DND-41 (cell line): ENCODE measurements around the gene HOATZ.

ENCODE experiments used
- ATAC-seq: fragments of 200-7000 bp; cut with Tn5 transposase; 3 replicates; pipeline ENCODE4 v1.9.1; 2021; ENCODE audit warnings: low read depth; ENCODE audit not compliant: insufficient read depth
- DNase-seq: peaks from one replicate; pipeline ENCODE4 v3.0.0-alpha.2; 2020
- H2AFZ ChIP-seq: 2 replicates; pipeline ENCODE4 v1.6.0; 2012; ENCODE audit warnings: low read depth, low read length
- H3K27ac ChIP-seq: 2 replicates; pipeline ENCODE4 v1.5.1; 2012; ENCODE audit warnings: low read length, inconsistent platforms
- H3K27me3 ChIP-seq: fragments of 200-600 bp; sonication (generic); 2 replicates; pipeline ENCODE4 v1.6.0; 2012; ENCODE audit warnings: low read length, mild to moderate bottlenecking, inconsistent platforms; ENCODE audit not compliant: insufficient read depth, poor library complexity
- H3K36me3 ChIP-seq: 2 replicates; pipeline ENCODE4 v1.5.1; 2012; ENCODE audit warnings: low read length, inconsistent platforms; ENCODE audit not compliant: insufficient read depth
- H3K4me1 ChIP-seq: 2 replicates; pipeline ENCODE4 v1.5.1; 2012; ENCODE audit warnings: mild to moderate bottlenecking, low read length; ENCODE audit not compliant: insufficient read depth
- H3K4me2 ChIP-seq: 2 replicates; pipeline ENCODE4 v1.6.0; 2012; ENCODE audit warnings: mild to moderate bottlenecking, moderate library complexity, low read length, inconsistent platforms; ENCODE audit not compliant: insufficient read depth
- H3K4me3 ChIP-seq, 2 experiments: fragments of 200-600 bp in 1 of 2; shearing (Covaris generic) in 1 of 2; 2 replicates each; pipeline ENCODE4 v1.5.1; 2012 to 2016; ENCODE audit warnings: inconsistent platforms in 2 of 2, low read length in 2 of 2, mild to moderate bottlenecking in 2 of 2, low read depth in 1 of 2, moderate library complexity in 1 of 2
- H3K79me2 ChIP-seq: 2 replicates; pipeline ENCODE4 v1.6.0; 2012; ENCODE audit warnings: low read length, inconsistent platforms; ENCODE audit not compliant: insufficient read depth
- H3K9ac ChIP-seq: 2 replicates; pipeline ENCODE4 v1.6.0; 2012; ENCODE audit warnings: low read depth, mild to moderate bottlenecking, inconsistent platforms, low read length, moderate library complexity
- H3K9me3 ChIP-seq: 2 replicates; pipeline ENCODE4 v1.5.1; 2012; ENCODE audit warnings: low read length, moderate library complexity, mild to moderate bottlenecking, inconsistent platforms; ENCODE audit not compliant: insufficient read depth, severe bottlenecking
- H4K20me1 ChIP-seq: 2 replicates; pipeline ENCODE4 v1.6.0; 2012; ENCODE audit warnings: low read length; ENCODE audit not compliant: insufficient read depth
- CTCF ChIP-seq: IDR thresholded peaks from 2 replicates; pipeline ENCODE4 v1.5.1; 2012; ENCODE audit warnings: borderline replicate concordance, low read length, moderate library complexity, mild to moderate bottlenecking; ENCODE audit not compliant: poor library complexity, severe bottlenecking; ENCODE audit errors: extremely low read depth
- EZH2 ChIP-seq: IDR thresholded peaks from 3 replicates; pipeline ENCODE4 v1.6.1; 2012; ENCODE audit warnings: borderline replicate concordance, low read depth, mild to moderate bottlenecking, moderate library complexity, low read length, inconsistent platforms; ENCODE audit not compliant: severe bottlenecking

The HOATZ gene

GRCh38 chr11:111571829-111572501 is 57.4 kb downstream of the HOATZ start:
- DNase-seq = no peak
- Histone ChIP-seq H3K9me3 (no peaks in the 10 kb centered on the region), H4K20me1 (no peaks in the 10 kb centered on the region), H3K4me1 (no peaks in the 10 kb centered on the region), H3K27me3 (no peaks in the 10 kb centered on the region), H3K9ac (no peak overlapping the region), H3K4me2 (no peak overlapping the region), H3K79me2 (no peaks in the 10 kb centered on the region), H3K27ac (no peak overlapping the region), H2AFZ (no peak overlapping the region), H3K36me3 (no peaks in the 10 kb centered on the region), H3K4me3 (no peak overlapping the region)
- ATAC-seq = no peak
- no peak for TF ChIP-seq EZH2
- no peak for TF ChIP-seq CTCF

- H3K27me3 ChIP-seq = no peaks in the 10 kb centered on the region
- H3K9me3 ChIP-seq = no peaks in the 10 kb centered on the region
- H3K4me2 ChIP-seq = no peak overlapping the region
- no peaks in the 10 kb centered on the region for H3K4me1 ChIP-seq
- DNase-seq (no peak), ATAC-seq (no peak)
- H3K9ac ChIP-seq = no peak overlapping the region
- TF ChIP-seq CTCF = no peak
- TF ChIP-seq EZH2 = no peak
- H2AFZ ChIP-seq = no peak overlapping the region
- no peak overlapping the region for H3K4me3 ChIP-seq
- H3K36me3 ChIP-seq = no peaks in the 10 kb centered on the region
- no peaks in the 10 kb centered on the region for H4K20me1 ChIP-seq
- no peaks in the 10 kb centered on the region for H3K79me2 ChIP-seq
- no peak overlapping the region for H3K27ac ChIP-seq
Measured at GRCh38 chr11:111572581-111572980, 58.0 kb downstream of the HOATZ start.

GRCh38 chr11:111573821-111574249 is 59.3 kb downstream of the HOATZ start:
- Histone ChIP-seq H3K4me3 (no peak overlapping the region), H3K27ac (no peak overlapping the region), H3K27me3 (no peaks in the 10 kb centered on the region), H2AFZ (no peak overlapping the region), H3K4me1 (no peaks in the 10 kb centered on the region), H3K36me3 (no peaks in the 10 kb centered on the region), H3K79me2 (no peaks in the 10 kb centered on the region), H3K9me3 (no peaks in the 10 kb centered on the region), H4K20me1 (no peaks in the 10 kb centered on the region), H3K9ac (no peak overlapping the region), H3K4me2 (no peak overlapping the region)
- TF ChIP-seq EZH2 = no peak
- TF ChIP-seq CTCF = no peak
- ATAC-seq (no peak), DNase-seq (no peak)
